H4 (cell line): ENCODE data around the gene CCNB1. TPM values are rescaled to one million over a fixed set of nuclear protein-coding genes. Genes with fewer than 3 reads are reported as not detected.
"Not testable (repeated sequence)": the region's sequence is repeated elsewhere in the genome, so short reads cannot be mapped to it uniquely, and the experiment has no call there.

Experiments
- DNase-seq: peaks from one replicate; pipeline ENCODE4 v3.0.0-alpha.2; 2015; ENCODE audit warnings: low spot score
- total RNA-seq: library from RNA; depleted of rRNA; stranded (reverse); fragments of >200 nt; shearing (Covaris generic); gene quantifications from 2 replicates; pipeline ENCODE4 v1.2.3, GENCODE V29; 2014

CCNB1 gene
- total RNA-seq, 1 experiment from 2014 or later, result 513 TPM

DNA sequence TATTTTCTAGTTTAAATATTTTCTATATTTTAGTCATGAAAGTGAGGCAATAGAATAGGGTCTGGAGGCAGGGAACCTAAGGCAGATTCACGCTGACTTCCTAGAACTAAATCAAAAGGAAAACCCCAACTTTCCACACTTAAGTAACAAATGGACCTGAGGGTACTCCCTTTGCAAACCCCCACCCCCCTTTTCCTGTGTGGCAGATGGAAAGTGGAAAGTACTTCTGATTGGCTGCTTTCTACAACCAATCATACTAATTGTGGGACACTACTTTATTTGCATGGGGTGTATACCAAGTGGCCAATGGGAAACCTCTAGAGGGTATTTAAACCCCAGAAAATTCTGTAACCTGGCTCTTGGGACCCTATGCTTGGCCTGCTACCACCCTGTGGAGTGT is 17.7 kb downstream of the CCNB1 start:
- DNase-seq, result no peak

DNA sequence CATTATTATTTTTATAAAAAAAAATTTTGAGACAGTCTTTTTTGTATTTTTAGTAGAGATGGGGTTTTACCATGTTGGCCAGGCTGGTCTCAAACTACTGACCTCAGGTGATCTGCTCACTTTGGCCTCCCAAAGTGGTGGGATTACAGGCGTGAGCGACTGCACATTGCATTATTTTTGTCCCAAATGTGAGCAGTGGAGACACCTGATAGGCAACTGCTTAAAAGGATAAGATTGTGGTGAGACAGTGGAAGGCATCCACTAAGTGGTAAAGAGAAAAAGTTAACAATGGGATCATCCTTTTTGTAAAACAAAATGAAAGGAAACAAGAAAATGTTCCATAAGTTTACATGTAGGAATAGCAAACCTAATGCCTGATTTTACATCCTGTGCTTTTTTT is 20.4 kb downstream of the CCNB1 start:
- DNase-seq, result no peak

DNA sequence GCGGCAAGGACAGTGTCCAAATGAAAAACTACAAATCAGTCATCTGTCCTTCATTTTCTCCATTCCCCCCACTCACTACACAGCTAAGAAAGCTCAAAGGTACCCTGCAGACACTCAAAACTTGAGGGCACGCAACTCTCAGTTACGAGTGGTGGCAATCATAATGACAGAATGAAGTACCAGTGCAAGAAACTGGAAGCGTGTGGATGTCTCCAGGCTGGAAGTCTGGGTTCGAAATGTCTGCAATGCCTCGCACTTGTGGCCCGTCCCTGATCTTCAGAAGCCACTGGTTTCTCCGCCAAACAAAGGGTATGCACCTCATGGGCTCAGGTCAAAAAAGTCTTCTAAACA is 21.8 kb downstream of the CCNB1 start:
- DNase-seq, result no peak

DNA sequence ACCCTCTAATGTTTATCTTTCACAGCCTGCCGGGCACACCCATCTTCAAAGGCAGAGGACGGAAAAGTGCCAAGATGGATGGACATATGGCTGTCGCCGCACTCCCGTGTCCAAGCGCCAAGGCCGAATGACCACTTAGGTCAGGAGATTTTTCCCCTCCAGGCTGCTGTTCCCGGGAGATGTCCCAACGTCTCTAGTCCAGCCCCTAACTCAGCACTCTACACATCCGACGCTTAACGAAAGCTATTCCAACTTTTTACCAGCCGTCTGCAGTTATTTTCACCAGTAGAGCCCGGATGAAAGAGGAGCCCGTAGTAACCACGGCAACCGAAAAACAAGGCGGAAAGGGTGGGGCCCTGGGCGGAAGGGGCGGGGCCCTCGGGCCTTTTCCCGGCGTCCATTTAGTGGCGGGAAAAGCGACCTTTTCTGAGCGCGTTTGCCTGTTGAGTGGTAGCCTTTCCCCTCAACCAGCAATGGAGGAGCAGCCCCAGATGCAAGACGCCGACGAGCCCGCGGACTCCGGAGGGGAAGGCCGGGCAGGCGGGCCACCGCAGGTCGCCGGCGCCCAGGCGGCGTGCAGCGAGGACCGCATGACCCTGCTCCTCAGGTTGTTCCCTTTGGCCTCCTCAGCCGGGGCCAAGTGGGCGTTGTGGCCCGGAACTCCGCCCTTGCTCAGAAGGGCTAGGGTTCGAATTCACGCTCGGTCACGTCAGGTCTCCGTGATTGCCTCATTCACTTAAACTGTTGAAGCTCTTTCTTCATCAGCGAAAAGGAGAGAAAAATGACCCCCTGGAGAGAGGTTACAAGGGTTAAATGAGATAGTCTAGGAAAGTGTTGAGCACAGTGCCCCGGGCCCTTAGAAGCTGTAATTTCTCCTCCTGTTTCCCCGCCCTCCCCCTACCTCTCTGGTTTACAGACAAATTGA is 22.5 kb downstream of the CCNB1 start, which contains the start of gene CENPH:
TSS of gene CENPH (plus strand) at position 422 of the 925 bp plus-strand sequence. CDS start at position 474, 52 bp downstream.
- peak; percentile 76 for DNase-seq

DNA sequence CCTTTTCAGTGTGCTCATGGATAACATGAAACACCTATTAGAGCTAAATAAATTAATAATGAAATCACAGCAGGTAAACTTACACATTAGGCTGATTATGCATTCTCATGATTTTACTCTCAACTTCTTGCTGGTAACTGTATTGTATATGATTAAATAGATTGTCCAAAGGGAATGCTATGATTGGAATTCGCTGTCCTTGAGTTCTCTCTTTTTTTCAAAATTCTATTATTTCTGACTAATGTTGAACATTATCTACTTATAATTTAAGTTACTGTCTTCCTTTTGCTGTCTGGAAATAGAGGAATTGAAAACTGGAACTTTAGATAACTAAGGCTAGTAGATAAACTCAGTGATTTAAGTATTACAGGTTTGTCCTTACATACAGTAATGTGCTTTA is 35.5 kb downstream of the CCNB1 start:
- no peak for DNase-seq

DNA sequence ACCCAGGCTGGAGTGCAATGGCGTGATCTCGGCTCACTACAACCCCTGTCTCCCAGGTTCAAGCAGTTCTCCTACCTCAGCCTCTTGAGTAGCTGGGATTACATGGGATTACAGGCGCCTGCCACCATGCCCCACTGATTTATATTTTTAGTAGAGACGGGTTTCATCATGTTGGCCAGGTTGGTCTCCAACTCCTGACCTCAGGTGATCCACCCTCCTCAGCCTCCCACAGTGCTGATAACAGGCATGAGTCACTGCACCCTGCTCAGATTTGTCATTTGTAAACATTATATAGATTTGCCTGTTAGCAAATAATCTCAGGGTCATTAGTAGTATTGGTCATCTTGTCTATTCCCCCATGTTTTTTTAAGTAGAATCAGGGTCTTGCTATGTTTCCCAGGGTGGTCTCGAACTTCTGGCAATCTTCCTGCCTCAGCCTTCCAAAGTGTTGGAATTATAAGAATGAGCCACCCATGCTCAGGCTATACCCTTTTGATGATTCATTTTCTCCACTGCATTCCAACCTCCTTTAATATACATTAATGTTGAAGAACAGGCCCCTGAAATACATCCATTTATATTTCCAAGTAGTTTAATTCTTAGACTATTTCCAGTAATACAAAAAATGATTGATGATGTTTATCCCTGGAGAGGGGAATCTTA is 39.7 kb downstream of the CCNB1 start:
- no peak for DNase-seq

DNA sequence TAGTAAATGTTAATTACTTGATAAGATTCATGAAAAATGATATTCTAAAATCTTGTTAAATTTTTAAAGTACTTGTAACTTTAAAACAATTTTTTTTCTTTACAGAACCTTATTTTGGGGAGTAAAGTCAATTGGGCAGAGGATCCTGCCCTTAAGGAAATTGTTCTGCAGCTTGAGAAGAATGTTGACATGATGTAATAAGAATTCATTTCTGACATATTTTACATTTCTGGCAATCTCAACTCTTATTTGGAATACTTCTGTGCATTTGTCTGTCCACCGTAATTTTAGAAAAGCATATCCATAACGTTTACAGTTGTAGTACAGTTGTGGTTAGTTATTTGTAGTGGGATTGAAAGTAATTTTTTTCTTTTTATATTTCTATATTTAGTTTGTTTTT is 42.7 kb downstream of the CCNB1 start:
- no peak for DNase-seq

DNA sequence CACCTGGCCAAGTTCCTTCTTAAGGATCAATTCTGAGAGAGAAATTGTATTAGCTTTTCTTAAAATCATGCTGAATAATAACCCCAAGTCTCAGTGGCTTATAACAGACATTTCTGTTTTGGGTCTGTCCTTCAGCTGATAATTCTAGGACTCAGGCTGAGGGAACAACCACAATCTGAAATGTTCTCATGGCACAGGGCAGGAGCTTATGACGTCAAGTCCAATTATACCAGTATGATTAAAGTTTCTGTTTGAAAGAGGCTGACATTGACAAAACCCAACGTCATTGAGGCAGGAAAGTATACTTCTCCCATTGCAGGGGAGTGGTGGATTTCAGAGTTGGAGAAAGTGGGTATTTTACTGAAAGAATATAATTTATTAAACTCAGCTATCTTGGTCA is 44.2 kb downstream of the CCNB1 start:
- DNase-seq, result no peak

DNA sequence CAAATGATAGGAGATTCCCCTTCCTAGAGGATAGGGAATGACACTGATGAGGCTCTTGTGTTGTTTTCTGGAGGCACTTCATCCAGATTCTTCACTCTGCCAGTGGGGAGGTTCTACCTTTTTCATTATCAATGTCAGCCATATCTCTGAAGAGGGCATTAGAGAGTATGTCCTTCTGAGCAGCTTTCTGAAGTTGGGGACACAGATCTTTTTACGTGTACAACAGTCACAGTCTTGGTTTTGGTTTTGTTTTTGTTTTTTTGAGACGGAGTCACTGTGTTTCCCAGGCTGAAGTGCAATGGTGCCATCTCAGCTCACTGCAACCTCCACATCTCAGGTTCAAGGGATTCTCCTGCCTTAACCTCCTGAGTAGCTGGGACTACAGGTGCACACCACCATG is 45.1 kb downstream of the CCNB1 start:
- DNase-seq, result no peak

DNA sequence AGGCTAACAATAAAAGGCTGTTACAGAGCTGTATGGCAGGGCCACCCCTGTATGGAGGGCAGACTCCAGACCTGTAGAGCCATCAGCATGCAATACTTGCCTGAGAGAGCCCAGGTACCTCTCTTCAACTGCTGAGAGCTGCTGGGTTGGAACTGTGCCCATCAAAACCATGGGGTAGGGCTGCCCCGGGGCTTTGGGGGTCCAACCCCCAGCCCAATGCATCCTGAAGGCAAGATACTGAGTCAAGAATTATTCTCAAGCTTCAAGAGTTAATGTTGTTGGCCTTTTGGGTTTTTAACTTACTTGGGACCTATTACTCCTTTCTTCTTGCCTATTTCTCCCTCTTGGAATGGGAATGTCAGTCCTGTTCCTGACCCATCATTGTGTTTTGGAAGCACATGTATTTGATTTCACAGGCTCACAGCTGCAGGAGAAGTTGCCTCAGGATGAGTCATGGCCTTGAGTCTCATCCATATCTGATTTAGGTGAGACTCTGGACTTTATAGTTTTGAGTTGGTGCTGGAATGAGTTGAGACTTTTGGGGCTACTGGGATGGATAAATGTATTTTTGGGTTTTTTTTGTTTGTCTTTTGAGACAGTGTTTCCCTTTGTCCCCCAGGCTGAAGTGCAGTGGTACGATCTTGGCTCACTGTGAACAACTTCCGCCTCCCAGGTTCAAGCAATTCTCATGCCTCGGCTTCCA is 46.7 kb downstream of the CCNB1 start:
- DNase-seq, result no peak

DNA sequence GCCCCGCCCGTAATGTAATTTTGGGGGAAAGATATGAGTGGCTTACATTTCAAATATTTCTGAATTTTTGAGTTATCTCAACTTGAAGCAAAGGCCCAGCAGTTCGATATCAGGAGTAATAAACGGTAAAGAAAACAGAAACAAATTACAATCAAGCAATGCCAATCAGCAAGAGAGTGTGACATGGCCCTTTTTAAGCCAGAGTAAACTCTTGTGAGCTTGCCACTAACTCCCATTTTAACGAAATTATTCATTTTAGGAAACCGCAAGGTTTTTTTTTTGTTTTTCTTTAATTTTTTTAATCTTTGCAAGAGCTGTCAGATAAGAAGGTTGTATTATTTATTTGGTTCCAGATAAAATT is 50.2 kb downstream of the CCNB1 start:
- DNase-seq, result no peak

DNA sequence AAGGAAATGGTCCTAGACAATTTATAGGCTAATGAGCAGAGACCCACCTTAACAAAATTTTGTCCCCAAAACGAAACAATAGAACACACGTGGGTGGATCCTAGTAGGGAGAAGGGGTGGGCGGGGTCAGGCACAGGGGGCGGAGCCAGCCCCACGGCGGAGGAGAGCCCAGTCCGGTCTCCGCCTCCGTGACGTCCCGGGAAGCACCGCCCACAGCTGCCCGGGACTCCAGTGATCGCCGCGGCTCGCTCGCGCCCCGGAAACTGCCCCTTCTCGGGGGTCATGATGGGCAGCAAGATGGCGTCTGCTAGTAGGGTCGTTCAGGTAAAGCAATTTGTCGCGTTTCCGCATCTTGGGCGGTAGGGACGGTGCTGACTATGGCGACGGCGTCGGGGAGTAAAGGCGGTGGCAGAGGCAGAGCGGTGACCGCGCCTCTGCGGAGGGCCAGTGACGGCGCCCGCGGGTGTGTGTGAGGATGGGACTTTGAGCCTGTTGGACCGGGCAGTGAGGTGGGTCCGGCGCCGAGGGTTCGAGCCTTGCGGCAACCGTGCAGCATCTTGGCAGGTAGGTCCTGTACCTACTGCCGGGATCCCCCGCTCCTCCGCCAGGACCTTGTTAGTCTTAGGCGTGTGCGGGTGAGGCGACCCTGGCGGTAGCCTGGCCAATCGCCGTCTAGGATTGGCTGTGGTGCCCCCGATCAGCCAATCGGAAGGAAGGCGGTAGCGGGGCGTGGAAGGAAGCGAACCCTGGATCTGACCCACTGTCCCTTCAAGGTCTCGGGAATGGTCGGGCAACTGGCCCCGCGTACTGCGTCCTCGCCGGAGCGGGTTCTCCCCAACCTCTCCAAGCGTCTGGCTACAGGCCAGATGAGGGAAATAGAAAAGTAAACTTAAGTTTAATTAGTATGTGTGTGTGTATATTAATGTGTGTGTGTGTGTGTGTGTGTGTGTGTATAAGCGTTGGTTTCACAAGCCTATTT is 50.9 kb downstream of the CCNB1 start:
- DNase-seq, result peak; percentile 87

DNA sequence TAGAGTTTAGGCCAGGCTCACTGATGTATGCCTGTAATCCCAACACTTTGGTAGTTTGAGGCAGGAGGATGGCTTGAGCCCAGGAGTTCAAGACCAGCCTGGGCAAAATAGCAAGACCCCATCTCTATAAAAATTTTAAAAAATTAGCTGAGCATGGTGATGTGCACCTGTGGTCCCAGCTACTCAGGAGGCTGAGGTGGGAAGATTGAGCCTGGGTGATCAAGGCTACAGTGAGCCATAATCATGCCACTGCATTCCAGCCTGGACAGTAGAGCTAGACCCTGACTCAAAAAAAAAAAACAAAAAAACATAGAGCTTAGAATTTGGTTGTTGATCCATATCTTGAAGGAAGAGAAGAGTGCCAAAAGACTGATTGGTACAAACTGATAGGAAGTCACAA is 53.0 kb downstream of the CCNB1 start:
- DNase-seq, result no peak

DNA sequence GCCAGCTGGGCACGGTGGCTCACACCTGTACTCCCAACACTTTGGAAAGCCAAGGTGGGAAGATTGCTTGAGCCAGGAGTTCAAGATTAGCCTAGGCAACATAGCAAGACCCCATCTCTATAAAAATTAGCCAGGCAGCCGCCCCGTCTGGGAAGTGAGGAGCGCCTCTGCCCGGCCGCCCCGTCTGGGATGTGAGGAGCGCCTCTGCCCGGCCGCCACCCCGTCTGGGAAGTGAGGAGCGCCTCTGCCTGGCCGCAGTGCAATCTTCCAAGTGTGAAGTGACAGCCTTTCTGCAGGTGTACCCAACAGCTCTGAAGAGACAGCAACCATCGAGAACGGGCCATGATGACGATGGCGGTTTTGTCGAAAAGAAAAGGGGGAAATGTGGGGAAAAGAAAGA is 53.4 kb downstream of the CCNB1 start:
- not testable (repeated sequence) for DNase-seq

DNA sequence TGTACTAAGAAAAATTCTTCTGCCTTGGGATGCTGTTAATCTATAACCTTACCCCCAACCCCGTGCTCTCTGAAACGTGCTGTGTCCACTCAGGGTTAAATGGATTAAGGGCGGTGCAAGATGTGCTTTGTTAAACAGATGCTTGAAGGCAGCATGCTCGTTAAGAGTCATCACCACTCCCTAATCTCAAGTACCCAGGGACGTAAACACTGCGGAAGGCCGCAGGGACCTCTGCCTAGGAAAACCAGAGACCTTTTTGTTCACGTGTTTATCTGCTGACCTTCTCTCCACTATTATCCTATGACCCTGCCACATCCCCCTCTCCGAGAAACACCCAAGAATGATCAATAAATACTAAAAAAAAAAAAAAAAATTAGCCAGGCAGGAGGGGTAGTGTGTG is 53.9 kb downstream of the CCNB1 start:
- DNase-seq, result not testable (repeated sequence)

DNA sequence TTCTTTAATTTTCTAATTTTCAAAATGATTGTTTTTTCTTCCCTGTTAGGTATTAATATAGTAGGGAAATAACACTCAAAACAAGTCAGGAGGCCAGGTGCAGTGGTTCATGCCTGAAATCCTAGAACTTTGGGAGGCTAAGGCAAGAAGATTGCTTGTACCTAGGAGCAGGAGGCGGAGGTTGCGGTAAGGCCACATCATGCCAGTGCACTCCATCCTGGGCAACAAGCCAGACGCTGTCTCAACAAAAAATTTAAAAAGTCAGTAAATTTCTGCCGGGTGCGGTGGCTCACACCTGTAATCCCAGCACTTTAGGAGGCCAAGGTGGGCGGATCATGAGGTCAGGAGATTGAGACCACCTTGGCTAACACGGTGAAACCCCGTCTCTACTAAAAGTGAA is 57.6 kb downstream of the CCNB1 start:
- no peak for DNase-seq

DNA sequence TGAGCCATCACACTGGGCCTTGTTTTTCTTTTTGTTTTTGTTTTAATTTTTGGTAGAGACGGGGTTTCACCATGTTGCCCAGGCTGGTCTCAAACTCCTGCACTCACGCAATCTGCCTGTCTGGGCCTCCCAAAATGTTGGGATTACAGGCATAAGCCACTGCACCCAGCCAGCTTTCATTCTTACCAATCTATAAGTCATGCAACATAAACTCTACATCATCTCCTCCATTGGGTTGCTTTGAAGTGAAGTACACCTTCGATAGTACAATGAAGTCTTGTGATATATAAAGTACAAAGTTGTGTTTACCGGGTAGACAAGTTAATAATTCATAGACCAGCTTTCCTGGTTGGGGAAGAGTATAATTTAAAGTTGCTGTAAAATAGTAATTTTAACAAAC is 58.9 kb downstream of the CCNB1 start:
- DNase-seq, result no peak
